Fibroblast of skin of back (primary cell): ENCODE data around the gene STX16.

Source experiments
- DNase-seq: peaks from one replicate; pipeline ENCODE4 v3.0.0-alpha.2; 2013

STX16 gene

DNA sequence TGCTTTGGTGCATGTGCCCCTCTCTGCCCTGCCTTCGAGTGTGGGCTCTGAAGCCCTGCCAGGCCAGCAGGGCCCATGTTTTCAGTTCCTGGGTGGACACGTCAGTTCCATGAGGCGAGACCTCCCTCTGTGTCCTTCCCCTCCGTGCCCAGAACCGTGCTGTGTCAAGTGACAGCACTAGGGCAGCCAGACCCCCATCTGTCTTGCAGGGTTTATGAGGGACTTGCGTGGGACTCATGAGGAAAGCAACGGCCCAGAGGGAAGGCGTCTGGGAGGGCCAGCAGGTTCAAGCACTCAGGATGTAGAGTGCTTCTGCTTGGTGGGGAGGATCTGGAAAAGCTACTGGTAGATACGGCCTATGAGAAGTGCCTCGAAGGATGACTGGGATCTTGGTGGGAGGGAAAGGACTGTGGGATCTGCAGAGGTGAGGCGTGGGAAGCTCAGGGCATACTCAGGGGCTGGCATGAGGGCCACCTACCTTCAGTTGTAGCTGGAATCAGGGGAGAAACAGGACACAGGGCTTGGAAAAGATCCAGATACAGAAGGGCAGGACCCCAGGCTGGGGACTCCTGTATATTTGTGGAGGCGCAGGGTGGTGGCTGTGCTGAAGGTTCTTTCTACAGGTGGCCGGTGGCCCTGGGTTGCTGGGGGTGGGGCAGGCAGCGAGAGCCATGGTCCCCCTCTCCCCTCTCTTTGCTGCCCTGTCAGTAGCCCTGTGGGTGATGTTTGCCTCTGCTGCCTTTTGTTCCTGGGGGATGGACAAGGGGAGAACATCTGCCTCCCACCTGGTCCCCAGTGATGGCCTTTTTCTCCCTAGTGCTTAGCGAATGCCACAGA, 47.0 kb downstream of the STX16 start:
- no peak for DNase-seq

DNA sequence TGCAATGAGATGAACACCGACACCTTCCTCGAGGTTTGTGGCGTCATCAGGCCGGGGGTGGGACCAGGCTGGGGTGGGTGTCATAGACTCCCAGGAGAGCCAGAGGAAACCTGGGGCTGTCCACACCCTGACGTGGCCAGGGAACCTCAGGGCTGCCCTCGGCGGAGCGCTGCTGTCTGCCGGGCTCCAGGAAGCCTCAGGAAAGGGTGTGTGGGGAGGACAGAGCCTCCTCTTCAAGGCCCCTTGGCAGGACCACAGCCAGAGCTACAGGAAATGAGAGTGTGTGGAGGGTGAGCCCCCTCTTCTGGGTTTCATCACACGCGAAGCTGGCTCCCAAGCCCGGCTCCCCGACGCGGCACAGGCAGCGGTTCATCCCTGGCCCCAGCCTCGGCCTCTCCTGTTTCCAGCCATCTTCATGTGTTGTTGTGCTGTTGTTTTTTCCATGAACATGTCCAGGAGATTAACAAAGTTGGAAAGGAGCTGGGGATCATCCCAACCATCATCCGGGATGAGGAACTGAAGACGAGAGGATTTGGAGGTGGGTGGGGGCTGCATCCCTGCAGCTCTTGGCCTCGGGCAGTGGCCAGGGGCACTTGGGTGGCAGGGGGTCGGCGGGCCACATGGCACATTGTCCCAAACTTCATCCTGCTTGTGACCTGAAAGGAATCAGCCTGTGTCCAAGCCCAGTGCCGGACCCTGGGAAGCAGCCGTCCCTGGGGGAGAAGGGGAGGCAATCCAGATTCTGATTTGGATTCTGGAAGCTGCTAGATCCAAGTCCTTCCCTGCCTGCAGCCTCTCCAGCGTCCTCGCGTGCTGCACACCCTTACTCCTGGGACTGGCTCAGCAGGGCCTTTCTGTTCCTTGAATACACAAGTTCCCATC, 47.9 kb downstream of the STX16 start:
- no peak for DNase-seq

DNA sequence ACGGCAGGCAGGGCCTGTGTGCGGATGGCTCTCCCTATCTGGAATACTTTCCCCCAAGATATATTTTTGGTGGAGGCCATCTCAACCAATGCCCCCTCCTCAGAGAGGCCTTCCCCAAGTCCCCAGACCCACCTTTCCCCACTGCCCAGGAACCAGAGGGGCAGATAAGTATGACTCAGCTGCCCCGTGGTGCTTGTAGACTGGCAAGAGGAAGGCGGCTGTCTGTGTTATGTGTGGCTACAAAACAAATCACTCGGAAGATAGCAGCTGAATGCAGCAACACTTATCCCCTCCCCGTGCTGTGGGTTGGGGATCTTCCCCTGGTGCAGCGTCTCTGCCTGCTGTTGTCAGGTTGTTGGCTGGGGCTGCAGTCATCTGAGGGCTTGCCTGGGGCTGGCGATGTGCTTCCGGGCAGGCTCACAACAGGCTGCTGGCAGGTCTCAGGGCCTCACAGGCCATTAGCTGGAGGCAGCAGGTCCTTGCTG, 48.6 kb downstream of the STX16 start:
- DNase-seq, result no peak

GRCh38 chr20:58700121-58700821, 49.2 kb downstream of the STX16 start:
- no peak for DNase-seq

DNA sequence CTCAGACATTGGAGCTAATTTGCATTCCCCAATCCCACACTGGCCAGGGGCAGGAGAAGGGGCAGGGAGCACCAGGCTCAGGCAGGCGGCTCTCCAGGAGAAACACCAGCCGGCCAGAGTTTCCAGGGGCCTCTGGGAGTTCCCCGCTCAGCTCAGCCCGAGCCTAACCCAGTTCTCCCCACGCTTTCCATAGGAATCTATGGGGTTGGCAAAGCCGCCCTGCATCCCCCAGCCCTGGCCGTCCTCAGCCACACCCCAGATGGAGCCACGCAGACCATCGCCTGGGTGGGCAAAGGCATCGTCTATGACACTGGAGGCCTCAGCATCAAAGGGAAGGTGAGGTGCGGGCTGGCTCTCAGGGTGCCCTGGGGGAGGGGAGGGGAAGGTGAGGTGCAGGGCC, 49.7 kb downstream of the STX16 start:
- DNase-seq, result no peak

GRCh38 chr20:58701431-58702160, 50.5 kb downstream of the STX16 start:
- no peak for DNase-seq

DNA sequence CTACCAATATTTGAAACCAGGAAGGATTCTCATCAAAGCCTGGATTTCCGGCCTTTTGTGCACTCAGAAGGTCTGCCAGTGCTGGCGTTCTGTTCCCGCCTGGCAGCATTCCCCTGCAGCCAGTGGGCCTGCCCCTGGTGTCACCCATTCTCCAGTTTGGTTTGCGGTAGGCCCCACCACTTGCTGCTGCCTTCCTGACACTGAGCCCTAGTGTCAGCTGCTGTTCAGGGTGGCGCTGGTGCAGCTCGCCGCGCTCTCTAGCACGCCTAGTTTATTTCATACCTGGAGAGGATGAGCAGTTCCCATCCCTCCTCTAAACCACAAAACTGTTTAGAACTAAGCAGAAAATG, 51.1 kb downstream of the STX16 start:
- no peak for DNase-seq

DNA sequence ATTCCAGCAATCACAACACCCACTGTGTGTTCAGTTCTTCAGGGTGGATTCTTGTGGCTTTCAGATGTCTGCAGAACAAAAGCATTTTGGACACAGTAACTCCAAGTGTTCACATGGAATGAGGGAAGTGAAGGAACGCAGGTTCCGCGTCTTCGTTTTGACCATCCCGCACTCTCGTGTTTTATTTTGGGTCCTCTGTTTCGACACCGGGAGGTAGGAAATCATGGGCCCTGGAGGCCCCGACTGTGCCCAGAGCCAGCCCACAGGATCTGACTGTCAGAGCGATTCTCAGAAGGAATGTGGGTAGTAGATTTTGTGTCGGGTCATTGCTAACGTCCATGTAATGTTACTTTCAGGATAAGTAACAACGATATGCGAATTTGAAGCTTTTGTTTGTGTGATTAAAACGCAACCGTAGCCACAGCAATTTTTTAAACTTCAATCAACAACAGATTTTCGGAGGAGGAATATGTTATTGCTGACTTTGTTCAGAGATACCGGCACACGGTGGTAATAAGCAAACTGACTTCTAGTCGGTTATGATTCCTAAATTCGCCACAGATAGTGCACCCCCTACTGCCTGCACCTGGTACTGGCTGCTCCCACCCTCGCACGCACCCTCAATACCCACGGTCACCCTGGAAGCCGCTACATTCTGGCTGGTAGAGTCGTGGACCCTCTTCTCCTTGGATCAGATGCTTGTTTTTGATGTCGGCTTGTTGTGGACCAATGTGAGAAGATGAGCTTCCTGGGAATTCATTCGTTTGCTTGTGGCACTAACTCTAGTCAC, 52.0 kb downstream of the STX16 start:
- no peak for DNase-seq

DNA sequence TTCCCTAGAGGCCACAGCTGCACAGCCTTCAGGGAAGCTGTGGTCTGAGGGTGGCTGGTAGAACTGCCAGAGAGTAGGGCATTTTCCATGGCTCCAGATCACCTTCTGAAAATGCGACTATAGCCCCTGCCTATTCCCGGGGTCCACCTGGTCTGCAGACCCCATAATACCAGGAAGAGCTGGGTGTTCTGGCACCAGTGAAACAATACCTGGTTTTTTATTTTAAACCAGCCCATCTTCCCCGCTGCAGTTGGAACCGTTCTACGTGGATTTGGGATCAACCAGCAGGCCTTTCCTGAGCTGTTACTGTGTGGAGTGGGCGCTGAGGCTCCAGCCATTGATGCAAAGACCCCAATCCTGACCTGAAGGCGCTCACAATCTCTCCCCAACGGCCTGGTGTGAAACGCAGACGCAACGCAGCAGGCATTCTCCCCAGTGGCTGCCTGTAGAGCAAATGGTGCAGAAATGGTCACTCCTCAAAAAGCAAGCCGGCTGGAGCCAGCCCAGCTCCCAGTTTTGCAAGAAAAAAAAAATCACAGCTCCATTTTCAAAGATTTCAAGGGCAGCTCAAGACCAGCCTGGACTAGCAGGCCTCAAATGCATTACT, 52.8 kb downstream of the STX16 start:
- DNase-seq, result no peak

DNA sequence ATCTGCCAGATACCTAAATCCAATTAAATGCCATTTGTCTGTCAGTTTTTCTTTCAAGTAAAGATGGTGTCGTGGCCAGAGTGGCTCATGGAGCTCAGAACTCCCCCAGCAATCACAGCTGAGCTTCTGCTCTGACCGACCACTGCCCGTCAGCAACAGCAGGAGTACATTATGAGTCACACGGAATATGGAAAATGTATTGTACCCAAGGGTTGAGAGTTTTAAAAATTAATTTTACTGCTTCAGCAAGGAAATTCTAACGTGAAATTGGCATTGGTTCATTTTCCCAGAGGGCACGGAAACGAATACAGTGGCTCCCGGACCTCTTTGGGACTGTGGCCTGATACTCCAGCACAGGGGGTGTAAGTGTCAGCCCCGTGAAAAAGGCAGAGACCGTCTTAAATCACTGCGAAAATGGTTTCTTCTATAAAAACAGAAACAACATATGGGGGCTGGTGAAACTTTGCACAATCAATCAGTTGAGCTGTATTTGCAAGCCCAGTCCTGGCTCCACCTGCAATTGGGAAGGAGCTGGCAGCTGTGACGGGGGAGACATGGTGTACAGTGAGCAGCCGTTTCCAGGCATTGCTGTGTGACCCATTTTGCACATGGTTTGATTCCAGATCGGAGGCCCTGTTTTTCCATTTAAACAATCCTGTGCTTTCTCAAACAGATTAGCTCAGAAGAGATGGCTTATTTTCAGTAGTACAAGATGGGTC, 54.3 kb downstream of the STX16 start:
- no peak for DNase-seq

DNA sequence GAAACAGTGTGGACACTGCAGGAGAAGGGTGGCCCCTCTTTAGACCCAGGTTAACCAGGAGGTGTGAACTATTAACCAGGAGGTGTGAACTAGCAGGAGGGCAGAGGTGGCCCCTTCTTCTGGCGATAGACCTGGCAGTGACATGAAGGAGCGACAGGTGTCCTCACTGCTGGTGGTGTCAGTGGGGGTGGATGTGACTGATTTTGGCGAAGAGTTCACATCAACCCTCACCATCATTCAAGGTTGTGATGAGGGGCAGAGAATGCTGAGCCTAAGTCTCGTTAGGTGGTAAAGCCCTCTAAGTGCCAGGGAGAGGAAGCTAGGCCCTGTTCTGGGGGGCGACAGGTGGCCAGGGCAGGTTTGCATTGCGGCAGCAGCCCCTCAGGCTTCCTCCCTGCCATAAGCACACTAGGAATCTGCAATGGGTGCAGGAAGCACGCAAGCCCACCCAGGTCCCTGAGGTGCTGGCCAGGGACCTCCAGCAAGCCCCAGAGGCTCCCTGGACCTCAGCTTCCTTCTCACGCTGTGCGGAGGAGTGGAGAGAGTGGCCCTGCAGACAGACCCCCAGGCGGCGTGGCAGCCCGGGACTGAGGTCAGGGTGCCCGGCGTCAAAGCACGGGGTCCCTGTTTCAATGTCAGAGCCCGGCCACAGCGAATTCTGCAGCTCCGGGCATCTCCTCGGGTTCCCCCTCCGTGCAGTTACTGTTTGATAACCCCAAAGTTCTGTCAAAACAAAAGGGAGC, 55.2 kb downstream of the STX16 start:
- DNase-seq, result no peak

- DNase-seq, result no peak
Observed at GRCh38 chr20:58706975-58707681, 56.0 kb downstream of the STX16 start.

GRCh38 chr20:58707770-58708169, 56.7 kb downstream of the STX16 start:
- no peak for DNase-seq

DNA sequence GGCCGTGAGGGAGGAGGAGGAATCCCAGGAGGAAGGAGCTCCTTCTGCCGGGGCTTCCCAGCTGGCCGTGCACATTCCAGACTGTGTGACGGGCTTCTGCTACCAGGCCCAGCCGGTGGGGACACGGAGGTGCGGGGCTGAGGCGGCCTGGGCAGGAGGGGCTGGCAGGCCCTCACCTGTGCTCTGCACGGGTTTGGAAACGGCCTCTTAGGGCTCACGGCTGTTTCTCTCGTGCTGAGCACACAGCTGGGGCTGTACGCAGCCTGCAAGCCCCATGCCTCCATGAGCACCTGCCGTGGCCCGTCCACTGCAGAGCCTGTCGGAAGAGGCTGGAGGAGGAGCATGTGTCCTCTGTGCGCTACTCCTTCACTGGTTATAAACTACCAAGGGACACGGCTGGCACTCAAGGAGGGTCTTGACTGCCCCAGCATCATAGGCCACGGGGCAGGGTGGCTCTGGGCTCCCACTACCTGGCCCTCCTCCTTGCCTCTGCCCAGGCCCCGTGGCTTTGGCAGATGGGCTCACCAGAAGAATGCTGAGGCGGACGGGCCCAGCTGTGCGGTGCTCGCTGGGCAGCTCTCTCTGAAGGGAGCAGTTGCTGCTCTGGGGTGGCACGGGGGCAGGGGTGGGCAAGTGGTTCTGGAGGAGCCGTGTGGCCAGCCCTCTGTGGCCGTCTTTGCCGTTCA, 57.3 kb downstream of the STX16 start:
- DNase-seq, result no peak

DNA sequence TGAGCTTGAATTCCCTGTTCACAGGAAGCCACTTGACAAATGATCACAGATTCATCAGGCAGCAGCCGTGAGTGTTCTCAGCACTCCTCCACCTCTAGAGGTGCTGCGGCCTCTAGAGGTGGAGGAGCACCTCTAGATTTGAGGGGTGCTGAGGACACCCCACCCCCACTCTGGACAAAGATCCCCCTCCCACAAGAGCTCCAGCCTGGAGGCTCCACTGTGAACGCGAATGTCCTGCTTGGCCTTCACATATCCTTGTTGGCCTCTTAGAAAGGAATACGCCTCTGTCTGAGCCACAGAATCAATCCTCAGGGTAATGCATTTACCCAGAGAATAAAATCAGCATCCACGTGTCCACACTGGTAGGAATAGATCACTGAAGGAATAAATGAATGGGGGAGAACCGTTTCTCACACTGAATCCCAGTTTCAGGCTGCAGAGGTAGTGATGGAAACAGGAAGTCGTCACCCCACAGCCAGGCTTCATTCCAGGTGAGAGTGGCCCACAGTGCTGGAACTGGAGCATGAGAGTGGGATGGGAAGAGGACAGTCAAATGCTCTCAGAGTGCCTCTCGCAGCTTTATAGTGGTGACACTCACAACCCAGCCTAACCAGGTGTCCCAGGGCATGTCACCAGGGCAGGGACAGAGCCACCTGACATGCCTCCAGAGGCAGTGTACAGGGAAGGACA, 58.1 kb downstream of the STX16 start:
- DNase-seq, result no peak

GRCh38 chr20:58709703-58710039, 58.6 kb downstream of the STX16 start:
- no peak for DNase-seq

GRCh38 chr20:58710481-58711265, 59.6 kb downstream of the STX16 start:
- DNase-seq, result no peak
